HCT116 (cell line): ENCODE results near the gene ATXN2. TPM values are rescaled to one million over a fixed set of nuclear protein-coding genes. Genes with fewer than 3 reads are reported as not detected.
A peak's percentile ranks its signal among the peaks of the same experiment; 100 is the strongest.
"Not testable (repeated sequence)": the region's sequence is repeated elsewhere in the genome, so short reads cannot be mapped to it uniquely, and the experiment has no call there.

Experiments used
- ATAC-seq: fragments of 200-7000 bp; cut with Tn5 transposase; 2 replicates; pipeline ENCODE4 v1.9.1; 2020; ENCODE audit warnings: mild to moderate bottlenecking, moderate library complexity
- BruUV-seq: library from RNA; stranded (reverse); fragments of 400-500 nt; replicated peaks from 2 replicates; lab custom pipeline; 2021; lab: Mats Ljungman, UMichigan
- CTCF ChIA-PET: fragments of 300-600 bp; sonication (Branson Sonifier 250); formaldehyde crosslinking; loops from one replicate; lab custom pipeline; 2021; ENCODE audit warnings: antibody characterized with exemption; lab: Charles Lee
- POLR2A ChIA-PET: fragments of 300-600, 350-600 bp; sonication (Branson Sonifier 250); formaldehyde crosslinking; loops from one replicate; lab custom pipeline; 2021; ENCODE audit warnings: antibody characterized with exemption; lab: Charles Lee
- RAD21 ChIA-PET, 2 experiments: fragments of 300-600 bp; sonication (Branson Sonifier 250); formaldehyde crosslinking; loops; one replicate each; lab custom pipeline; 2023; ENCODE audit warnings: low total read pairs in 2 of 2; ENCODE audit not compliant: uncharacterized antibody in 2 of 2, unreplicated experiment in 2 of 2, low non-redundant PET in 1 of 2; lab: Charles Lee
- DNase-seq: peaks from one replicate; pipeline ENCODE4 v3.0.0-alpha.2; 2010; ENCODE audit warnings: low read depth, low spot score
- H2AFZ ChIP-seq: fragments of 200-600 bp; shearing (Covaris generic), sonication (generic); 2 replicates; pipeline ENCODE4 v1.6.1; 2017; ENCODE audit warnings: low read depth, mixed run types, mixed read lengths, antibody characterized with exemption, low read length; ENCODE audit not compliant: poor library complexity, severe bottlenecking
- H3K27ac ChIP-seq: 2 replicates; pipeline ENCODE4 v1.5.1; 2012; ENCODE audit warnings: low read depth, low read length
- H3K27me3 ChIP-seq: fragments of 200-600 bp; sonication (generic); 2 replicates; pipeline ENCODE4 v1.6.1; 2016; ENCODE audit warnings: mixed run types, low read length, mixed read lengths; ENCODE audit not compliant: insufficient read depth
- H3K36me3 ChIP-seq, 2 experiments: fragments of 200-500 bp in 1 of 2; fragments of 200-600 bp in 1 of 2; sonication (Bioruptor generic) in 1 of 2; sonication (generic) in 1 of 2; 2 replicates each; pipeline versions ENCODE4 v1.5.1 to v1.6.1; 2014 to 2016; ENCODE audit warnings: low read length in 2 of 2, inconsistent platforms in 1 of 2, mixed read lengths in 1 of 2, mixed run types in 1 of 2; ENCODE audit not compliant: insufficient read depth in 2 of 2, control insufficient read depth in 1 of 2
- H3K4me1 ChIP-seq, 2 experiments: fragments of 200-600 bp in 1 of 2; sonication (generic) in 1 of 2; 2 replicates each; pipeline versions ENCODE4 v1.5.1 to v1.6.1; 2012 to 2017; ENCODE audit warnings: low read length in 2 of 2, inconsistent platforms in 1 of 2, mild to moderate bottlenecking in 1 of 2, mixed read lengths in 1 of 2, mixed run types in 1 of 2, moderate library complexity in 1 of 2; ENCODE audit not compliant: insufficient read depth in 2 of 2, control insufficient read depth in 1 of 2
- H3K4me2 ChIP-seq: fragments of 200-600 bp; sonication (generic); 2 replicates; pipeline ENCODE4 v1.6.1; 2017; ENCODE audit warnings: mixed run types, low read length, mixed read lengths
- H3K4me3 ChIP-seq, 2 experiments: fragments of 200-600 bp in 1 of 2; sonication (generic) in 1 of 2; replicated peaks in 1 of 2; 2 replicates each; pipeline ENCODE4 v1.5.1; 2011 to 2016; ENCODE audit warnings: low read length in 2 of 2, control low read depth in 1 of 2, low read depth in 1 of 2, mild to moderate bottlenecking in 1 of 2, mixed read lengths in 1 of 2, mixed run types in 1 of 2
- H3K79me2 ChIP-seq: fragments of 200-600 bp; sonication (generic); 2 replicates; pipeline ENCODE4 v1.6.1; 2017; ENCODE audit warnings: mild to moderate bottlenecking, mixed run types, low read length, moderate library complexity, mixed read lengths; ENCODE audit not compliant: insufficient read depth
- H3K9ac ChIP-seq: fragments of 200-600 bp; sonication (generic); 2 replicates; pipeline ENCODE4 v1.6.1; 2016; ENCODE audit warnings: low read length, mixed read lengths
- H3K9me2 ChIP-seq: fragments of 200-600 bp; sonication (generic), shearing (Covaris generic); 2 replicates; pipeline ENCODE4 v1.6.1; 2017; ENCODE audit warnings: mixed run types, mild to moderate bottlenecking, moderate library complexity; ENCODE audit not compliant: insufficient read depth
- H3K9me3 ChIP-seq, 2 experiments: fragments of 200-500 bp in 1 of 2; fragments of 200-600 bp in 1 of 2; sonication (Bioruptor generic) in 1 of 2; sonication (generic) in 1 of 2; 2 replicates each; pipeline ENCODE4 v1.6.1; 2014 to 2017; ENCODE audit warnings: low read length in 2 of 2, mixed read lengths in 2 of 2, inconsistent platforms in 1 of 2, low read depth in 1 of 2, mild to moderate bottlenecking in 1 of 2, mixed run types in 1 of 2, moderate library complexity in 1 of 2; ENCODE audit not compliant: control insufficient read depth in 1 of 2, insufficient read depth in 1 of 2
- H4K20me1 ChIP-seq: fragments of 200-600 bp; sonication (generic), shearing (Covaris generic); 2 replicates; pipeline ENCODE4 v1.6.1; 2017; ENCODE audit warnings: mixed run types, mild to moderate bottlenecking, moderate library complexity; ENCODE audit not compliant: insufficient read depth
- EGR1 ChIP-seq: IDR thresholded peaks from 2 replicates; pipeline ENCODE4 v1.6.1; 2012; ENCODE audit warnings: low read depth
- JUND ChIP-seq: IDR thresholded peaks from 2 replicates; pipeline ENCODE4 v1.6.1; 2012
- SP1 ChIP-seq: IDR thresholded peaks from 2 replicates; pipeline ENCODE4 v1.6.1; 2012; ENCODE audit warnings: low read depth
- TCF7L2 ChIP-seq: IDR thresholded peaks from 2 replicates; pipeline ENCODE4 v1.7.0; 2011; ENCODE audit warnings: borderline replicate concordance, inconsistent platforms; ENCODE audit not compliant: insufficient read depth, insufficient read length; ENCODE audit errors: extremely low read depth
- intact Hi-C: fragments of 100-400 bp; cut with micrococcal nuclease; formaldehyde crosslinking; loops from 2 replicates; pipeline ENCODE4 v1.10.0; 2022
- total RNA-seq: library from RNA; stranded (reverse); gene quantifications from one replicate; pipeline ENCODE4 v1.2.1, GENCODE V29; 2021; ENCODE audit not compliant: unreplicated experiment
- TF ChIP-seq, protein P1 (sequence below): IDR thresholded peaks from 2 replicates; pipeline ENCODE4 v1.6.1; 2012; ENCODE audit warnings: low read depth

ATXN2 gene
- total RNA-seq, 1 experiment from 2014 or later: 72.7 TPM

DNA sequence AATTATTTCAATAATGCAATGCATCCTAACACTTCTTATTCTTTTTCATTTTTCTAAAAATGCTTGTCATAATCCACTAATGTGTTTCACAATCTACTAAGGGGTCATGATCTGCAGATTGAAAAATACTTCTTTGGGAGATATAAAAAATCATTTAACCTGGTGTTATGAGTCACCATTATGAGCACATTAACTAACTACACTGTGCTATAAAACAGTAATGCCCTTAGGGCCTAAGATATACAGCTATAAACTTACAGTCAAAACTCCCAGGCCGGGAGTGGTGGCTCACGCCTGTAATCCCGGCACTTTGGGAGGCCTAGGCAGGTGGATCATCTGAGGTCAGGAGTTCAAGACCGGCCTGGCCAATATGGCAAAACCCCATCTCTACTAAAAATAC lies 14.2 kb downstream of the ATXN2 start:
- no peak overlapping the region for H3K27ac ChIP-seq
- H2AFZ ChIP-seq: no peak overlapping the region
- H3K9me3 ChIP-seq: no peaks in the 10 kb centered on the region
- H3K36me3 ChIP-seq: no peaks in the 10 kb centered on the region
- no peaks in the 10 kb centered on the region for H3K9me2 ChIP-seq
- H3K79me2 ChIP-seq: peaks cover 95% of the 10 kb centered on the region
- H3K4me1 ChIP-seq: peaks cover 0 to 9% of the 10 kb centered on the region in 2 experiments; a peak in 1 of 4 replicates
- H3K4me3 ChIP-seq: no peak overlapping the region
- intact Hi-C loops: no loop called here
- DNase-seq (no peak), ATAC-seq (0 out of 2 replicates have a peak, but pooled peaks have one; percentile 30)
- 0 out of 2 replicates have a peak, but pooled peaks cover 4% of the 10 kb centered on the region for H4K20me1 ChIP-seq
- no peaks in the 10 kb centered on the region for H3K27me3 ChIP-seq
- ChIA-PET RAD21 (interaction anchor here in 1 of 2 experiments (0.7 kb wide), 1 partner anchor 55 kb away, joined by 4 read pairs; no protein-coding TSS in a partner anchor), POLR2A (no interaction called here), CTCF (no interaction called here)
- no peak overlapping the region for H3K9ac ChIP-seq
- H3K4me2 ChIP-seq: no peak overlapping the region
- TF ChIP-seq, protein P1, sequence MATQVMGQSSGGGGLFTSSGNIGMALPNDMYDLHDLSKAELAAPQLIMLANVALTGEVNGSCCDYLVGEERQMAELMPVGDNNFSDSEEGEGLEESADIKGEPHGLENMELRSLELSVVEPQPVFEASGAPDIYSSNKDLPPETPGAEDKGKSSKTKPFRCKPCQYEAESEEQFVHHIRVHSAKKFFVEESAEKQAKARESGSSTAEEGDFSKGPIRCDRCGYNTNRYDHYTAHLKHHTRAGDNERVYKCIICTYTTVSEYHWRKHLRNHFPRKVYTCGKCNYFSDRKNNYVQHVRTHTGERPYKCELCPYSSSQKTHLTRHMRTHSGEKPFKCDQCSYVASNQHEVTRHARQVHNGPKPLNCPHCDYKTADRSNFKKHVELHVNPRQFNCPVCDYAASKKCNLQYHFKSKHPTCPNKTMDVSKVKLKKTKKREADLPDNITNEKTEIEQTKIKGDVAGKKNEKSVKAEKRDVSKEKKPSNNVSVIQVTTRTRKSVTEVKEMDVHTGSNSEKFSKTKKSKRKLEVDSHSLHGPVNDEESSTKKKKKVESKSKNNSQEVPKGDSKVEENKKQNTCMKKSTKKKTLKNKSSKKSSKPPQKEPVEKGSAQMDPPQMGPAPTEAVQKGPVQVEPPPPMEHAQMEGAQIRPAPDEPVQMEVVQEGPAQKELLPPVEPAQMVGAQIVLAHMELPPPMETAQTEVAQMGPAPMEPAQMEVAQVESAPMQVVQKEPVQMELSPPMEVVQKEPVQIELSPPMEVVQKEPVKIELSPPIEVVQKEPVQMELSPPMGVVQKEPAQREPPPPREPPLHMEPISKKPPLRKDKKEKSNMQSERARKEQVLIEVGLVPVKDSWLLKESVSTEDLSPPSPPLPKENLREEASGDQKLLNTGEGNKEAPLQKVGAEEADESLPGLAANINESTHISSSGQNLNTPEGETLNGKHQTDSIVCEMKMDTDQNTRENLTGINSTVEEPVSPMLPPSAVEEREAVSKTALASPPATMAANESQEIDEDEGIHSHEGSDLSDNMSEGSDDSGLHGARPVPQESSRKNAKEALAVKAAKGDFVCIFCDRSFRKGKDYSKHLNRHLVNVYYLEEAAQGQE: no peak
- no peak for TF ChIP-seq EGR1
- TF ChIP-seq TCF7L2: no peak
- TF ChIP-seq JUND: no peak
- no peak for TF ChIP-seq SP1
- no TSS peak for BruUV-seq

DNA sequence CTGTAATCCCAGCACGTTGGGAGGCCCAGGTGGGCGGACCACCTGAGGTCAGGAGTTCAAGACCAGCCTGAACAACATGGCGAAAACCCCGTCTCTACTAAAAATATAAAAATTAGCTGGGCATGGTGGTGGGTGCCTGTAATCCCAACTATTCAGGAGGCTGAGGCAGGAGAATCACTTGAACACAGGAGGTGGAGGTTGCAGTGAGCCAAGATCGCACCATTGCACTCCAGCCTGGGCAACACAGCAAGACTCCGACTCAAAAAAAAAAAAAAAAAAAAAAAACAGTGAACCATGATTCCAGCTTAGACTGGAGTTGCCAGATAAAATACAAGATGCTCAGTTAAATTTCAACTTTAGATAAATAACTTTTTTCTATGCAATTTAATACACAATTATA lies 15.6 kb downstream of the ATXN2 start:
- H3K4me2 ChIP-seq, H3K36me3 ChIP-seq, H3K27me3 ChIP-seq, DNase-seq, H3K27ac ChIP-seq, ATAC-seq, H4K20me1 ChIP-seq, H2AFZ ChIP-seq, H3K9me3 ChIP-seq, POLR2A ChIA-PET, BruUV-seq, H3K4me3 ChIP-seq, H3K9ac ChIP-seq, H3K9me2 ChIP-seq, intact Hi-C loops, CTCF ChIA-PET, RAD21 ChIA-PET: not testable (repeated sequence)
- peaks cover 95% of the 10 kb centered on the region for H3K79me2 ChIP-seq
- H3K4me1 ChIP-seq: peaks cover 6 to 23% of the 10 kb centered on the region in 2 experiments
